GM11168 (cell line): ENCODE data around the gene TTC33.

Source experiments
- in situ Hi-C: fragments of 300-500 bp; cut with MboI; formaldehyde crosslinking; loops from one replicate; pipeline ENCODE4 v1.12.0; 2022; ENCODE audit warnings: low sequenced_read_pairs; ENCODE audit not compliant: unreplicated experiment

TTC33 gene

DNA sequence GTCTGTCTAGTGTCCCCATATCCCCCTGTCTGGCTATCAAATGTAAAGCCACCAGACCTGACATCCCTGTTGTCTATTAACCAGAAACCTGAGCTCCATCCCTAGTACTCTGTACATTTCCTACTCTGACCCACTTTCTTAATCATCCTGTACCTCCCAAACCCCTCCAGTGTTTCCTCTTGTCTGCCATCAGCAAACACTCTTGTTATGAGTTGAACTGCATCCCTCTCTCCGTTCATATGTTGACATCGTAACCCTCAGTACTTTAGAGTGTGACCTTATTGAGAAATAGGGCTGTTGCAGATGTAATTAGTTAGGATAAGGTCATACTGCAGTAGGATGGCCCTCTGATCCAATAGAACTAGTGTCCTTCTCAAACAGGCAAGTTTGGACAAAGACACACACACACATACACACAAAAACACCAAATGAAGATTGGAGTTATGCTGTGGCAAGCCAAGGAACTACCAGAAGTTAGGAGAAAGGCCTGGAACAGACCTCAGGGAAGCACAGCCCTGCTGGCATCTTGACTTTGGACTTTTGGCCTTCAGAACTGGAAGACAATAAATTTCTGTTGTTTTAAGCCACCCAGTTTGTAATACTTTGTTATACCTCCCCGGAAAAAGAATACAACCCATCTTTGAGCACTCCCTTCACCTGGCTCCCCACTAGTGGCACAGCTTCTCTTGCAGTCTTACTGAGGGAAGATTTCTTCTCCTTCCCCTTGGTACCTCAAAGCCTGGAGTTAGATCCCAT, 256.1 kb downstream of the TTC33 start:
- in situ Hi-C loops: loop anchor here (25.0 kb wide), 1 partner anchor 163 kb away; no protein-coding TSS in a partner anchor

DNA sequence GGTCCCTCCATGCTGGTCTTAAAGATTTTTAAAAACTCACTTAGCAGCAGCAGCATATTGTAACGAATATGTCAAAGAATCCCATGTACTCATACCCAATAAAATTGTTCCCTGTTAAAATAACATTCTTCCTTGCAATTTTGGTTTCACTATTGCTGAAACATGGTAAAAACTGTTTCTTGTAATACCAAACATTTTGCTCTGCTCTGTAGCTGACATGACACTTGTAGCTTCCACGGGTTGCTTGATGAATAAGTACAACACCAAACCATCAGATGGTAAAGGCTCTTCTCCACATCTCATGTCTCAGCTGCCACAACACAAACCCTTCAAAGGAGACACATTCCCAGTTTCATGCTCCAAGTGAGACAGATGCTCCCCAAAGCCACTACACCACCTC, 256.8 kb downstream of the TTC33 start:
- in situ Hi-C loops: loop anchor here (25.0 kb wide), 1 partner anchor 163 kb away; no protein-coding TSS in a partner anchor

DNA sequence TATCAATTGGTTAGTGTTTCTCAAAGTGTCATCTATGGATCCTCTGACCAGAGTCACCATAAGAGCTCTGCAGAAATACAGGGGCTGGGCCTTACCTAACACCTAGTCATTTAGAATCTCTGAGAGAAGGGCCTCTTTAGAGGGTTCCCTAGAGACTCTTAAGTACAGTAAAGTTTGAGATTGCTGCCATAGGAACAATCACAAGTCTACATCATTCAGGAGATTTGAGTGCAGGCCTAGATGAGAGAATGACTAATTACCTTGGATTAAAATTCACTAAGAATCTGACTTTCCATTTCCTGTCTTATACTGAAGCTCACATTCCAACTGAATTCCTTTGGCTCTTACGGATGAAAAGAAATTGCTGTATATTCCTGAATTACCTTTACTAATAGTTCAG, 258.2 kb downstream of the TTC33 start:
- in situ Hi-C loops: loop anchor here (25.0 kb wide), 1 partner anchor 165 kb away; no protein-coding TSS in a partner anchor

DNA sequence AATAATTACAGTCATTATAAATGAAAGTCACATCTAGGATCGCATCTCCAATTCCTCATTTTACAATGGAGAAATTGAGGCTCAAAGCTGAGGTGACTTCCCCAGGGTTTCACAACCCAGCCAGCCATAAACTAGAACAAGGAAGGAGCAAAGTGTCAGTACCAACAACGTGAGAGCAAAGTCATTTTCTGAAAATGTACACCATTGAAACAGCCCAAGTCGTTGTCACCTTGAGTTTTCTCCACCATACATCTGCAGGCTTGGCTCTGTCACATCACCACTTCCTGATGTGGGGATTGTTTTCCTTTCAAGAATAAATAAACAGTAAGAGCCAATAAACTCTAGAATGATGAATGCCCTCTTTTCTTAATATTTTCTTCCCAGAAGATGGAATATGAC, 260.5 kb downstream of the TTC33 start:
- in situ Hi-C loops: loop anchor here (25.0 kb wide), 1 partner anchor 167 kb away; no protein-coding TSS in a partner anchor

DNA sequence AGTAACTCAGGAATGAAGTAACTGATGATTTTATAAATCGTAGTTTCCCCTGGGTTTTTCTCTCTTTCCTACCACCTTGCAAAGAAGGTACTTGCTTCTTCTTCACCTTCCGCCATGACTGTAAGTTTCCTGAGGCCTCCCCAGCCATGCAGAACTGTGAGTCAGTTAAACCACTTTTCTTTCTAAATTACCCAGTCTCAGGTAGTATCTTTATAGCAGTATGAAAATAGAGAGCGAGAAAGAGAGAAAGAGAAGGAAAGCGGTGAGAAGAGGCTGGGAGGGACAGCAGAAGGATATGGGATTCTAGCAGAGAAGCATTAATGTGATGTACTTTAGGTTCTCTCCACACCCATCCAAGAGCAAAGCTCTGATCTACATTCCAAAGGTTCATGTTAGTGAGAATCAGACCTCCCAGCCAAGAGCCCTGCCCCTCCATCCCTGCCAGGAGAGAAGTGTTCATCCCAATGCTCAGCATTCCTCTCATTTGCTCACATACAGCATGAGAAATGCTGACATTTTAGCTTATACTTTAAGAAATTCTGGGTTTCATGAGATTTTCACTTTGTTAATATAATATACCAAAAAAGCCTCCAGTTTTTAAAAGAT, 261.0 kb downstream of the TTC33 start:
- in situ Hi-C loops: loop anchor here (25.0 kb wide), 1 partner anchor 168 kb away; no protein-coding TSS in a partner anchor

DNA sequence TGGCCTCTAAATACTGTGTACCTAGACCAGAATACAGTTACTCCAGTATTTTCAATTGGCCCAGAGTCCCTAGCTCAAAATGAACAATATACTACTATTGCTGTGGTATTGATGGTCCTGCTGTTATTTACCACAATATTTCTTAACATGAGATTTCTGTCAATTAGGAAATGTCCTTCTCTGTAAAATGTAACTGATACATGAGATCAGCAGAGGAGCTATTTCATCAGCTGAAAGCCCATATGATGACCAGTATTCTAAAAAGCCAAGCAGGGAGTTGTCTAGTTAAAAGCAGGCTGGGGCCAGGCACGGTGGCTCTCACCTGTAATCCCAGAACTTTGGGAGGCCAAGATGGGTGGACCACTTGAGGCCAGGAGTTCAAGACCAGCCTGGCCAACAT, 263.7 kb downstream of the TTC33 start:
- in situ Hi-C loops: loop anchor here (25.0 kb wide), 1 partner anchor 170 kb away; no protein-coding TSS in a partner anchor

DNA sequence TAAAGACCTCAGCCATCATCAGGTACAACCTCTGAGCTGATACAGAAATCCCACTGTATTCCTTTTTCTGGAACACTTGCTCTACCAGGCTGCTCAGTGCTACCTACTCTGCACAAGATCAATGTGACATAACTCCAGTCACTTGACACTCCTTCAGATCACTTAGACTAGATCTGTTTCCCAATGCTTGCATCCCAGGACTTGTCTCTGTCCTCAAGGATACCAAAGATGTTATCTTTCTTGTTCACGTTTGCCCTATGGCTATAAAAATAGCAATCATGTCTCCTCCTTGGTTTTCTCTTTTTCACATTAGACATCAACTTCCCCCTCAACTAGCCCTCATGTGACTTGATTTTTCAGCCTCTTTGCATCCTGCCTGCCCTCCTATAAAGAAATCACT, 264.1 kb downstream of the TTC33 start:
- in situ Hi-C loops: loop anchor here (25.0 kb wide), 1 partner anchor 171 kb away; no protein-coding TSS in a partner anchor

DNA sequence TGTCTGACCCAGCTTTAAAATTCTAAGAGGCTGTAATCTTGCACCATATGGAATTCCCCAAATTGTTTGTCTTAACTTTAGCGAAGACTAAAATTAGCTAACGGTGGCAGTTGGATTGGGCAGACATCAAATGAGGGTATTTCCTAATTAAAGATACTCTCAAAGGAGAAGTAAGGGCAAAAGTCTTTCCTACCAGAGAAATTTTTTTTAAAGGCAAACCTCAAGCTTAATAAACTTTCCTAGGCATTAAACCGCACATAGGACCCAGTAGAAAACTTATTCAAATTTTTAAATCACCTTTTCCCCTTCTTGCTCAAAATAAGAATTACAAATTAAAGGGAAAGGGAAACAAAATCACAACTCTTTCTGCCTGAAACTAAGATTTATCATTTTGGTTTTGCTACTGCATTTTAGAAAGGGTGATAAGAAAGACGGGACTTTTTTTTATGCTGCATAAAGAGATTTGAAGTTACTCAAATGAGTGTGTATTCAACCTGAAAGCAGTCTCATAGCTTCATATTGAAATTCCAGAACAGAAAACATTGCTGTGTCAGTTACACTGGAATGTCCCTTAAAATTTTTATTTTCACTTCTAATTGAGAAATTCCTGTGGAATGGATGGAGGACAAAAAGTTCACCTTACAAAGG, 265.2 kb downstream of the TTC33 start:
- in situ Hi-C loops: loop anchor here (25.0 kb wide), 1 partner anchor 172 kb away; no protein-coding TSS in a partner anchor

DNA sequence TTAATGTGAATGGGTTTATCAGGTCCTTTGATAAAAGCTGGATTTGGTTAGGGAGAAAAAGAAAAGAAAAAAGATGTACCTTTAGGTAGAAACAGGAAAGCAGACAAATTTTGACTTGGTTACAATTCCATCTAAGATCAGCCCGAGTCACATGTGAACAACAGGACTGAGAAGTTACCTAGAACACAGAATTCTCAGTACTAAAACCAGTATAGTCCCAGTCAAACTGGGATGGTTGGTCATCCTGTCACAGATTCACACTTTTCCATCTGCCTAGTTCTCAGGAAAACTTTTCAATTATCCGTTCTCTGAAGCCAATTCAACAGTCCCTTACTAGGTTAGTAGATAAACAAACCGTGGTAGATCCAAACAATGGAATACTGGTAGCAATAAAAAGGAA, 266.3 kb downstream of the TTC33 start:
- in situ Hi-C loops: loop anchor here (10.0 to 25.0 kb wide), 2 partner anchors 95 to 173 kb away; no protein-coding TSS in a partner anchor

DNA sequence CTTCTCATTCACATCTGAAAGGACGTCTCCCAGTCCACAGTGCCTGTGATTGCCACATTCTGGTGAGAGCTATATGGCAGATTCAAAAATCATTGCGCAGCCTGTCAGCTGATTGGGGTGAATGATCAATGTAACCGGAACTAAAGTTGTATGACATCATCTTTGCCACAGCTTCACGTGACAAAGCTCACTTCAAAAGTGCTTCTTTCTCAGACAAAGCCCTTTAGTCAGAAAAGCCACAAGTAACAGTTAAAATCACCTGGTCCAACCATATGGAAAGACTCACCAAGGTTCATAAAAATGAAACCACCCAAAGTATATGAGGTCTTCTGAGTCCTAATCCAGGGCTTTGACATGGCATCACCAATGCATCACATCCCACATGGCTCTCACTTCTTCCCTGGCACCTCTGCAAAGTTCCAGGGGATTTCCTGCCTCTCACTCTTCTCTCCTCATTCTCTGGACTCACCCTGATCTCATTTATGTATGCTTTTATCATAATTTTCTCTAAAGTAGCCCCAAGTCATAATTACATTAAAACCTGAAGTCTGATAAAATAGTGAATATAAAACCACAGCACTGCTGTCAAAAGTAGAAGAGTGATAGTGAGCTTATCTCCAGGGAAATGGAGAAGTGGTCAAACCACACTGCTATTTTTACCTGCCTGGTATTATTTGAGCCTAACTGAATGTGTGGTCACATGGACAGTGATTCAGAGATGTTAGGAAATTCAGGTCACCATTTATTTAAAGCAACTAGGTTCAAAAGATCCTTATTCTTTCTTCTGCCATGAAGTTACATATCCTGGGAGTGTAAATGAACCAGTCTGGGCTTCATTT, 269.1 kb downstream of the TTC33 start:
- in situ Hi-C loops: loop anchor here (10.0 to 25.0 kb wide), 2 partner anchors 98 to 176 kb away; no protein-coding TSS in a partner anchor

DNA sequence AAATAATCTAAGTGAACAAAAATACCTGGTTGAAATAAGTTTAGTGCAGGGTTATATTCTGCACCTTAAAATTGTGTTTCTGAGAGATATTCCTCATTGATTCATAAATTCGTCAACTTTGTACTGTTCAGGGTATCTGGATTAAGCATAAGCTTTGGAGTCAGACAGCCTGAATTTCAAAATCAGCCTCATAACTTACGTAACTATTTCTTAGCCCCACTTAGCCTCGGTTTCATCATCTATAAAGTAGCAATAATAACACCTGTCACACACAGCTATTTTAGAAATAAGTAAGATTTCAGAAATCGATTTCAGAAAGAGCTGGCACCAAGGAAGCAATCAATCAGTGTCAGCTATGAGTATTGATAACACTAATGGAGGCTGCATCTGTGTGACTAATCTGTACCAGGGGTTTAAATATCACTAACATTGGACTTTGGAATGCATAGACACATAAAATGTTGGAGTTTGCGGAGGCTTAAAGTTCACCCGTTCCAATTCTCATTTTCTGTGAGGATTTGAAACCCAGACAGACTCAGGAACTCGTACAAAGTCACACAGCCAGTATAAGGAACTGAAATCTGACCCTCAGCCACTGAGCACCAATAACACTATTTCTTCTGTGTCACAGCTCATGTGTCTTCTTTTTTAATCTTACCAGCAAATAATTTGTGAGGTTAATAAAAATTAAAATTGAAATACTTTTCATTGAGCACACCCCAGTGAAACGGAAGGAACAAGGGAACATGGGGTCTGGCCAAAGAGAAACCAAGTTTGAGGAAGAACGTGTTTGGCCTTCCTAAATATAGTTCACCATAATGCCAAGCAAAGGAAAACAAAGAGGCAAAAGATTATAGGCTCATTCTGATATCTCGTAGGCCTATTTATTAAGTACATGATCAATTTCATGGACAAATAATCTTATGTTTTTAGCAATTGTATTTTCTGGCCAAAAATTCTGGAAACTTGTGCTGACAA, 270.5 kb downstream of the TTC33 start:
- in situ Hi-C loops: loop anchor here (10.0 to 25.0 kb wide), 2 partner anchors 99 to 177 kb away; no protein-coding TSS in a partner anchor

DNA sequence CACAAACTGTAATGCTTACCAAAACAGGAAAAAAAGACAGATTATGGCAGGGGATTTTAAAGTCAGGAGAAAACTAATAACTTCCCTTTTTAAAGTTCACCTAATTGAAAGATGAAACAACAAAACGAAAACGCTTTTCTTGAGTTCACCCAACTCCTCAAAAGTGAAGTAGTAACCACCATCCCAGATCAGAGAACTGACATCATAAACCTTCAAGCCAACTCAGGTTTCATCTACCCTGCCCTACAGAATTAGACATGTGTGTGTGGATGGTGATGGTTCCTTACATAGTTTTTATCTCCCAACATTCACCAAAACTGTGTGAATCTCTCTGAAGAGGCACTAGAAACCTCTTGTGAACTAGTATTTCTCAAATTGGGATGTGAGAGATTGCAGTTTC, 271.3 kb downstream of the TTC33 start:
- in situ Hi-C loops: loop anchor here (10.0 to 25.0 kb wide), 2 partner anchors 100 to 178 kb away; no protein-coding TSS in a partner anchor

DNA sequence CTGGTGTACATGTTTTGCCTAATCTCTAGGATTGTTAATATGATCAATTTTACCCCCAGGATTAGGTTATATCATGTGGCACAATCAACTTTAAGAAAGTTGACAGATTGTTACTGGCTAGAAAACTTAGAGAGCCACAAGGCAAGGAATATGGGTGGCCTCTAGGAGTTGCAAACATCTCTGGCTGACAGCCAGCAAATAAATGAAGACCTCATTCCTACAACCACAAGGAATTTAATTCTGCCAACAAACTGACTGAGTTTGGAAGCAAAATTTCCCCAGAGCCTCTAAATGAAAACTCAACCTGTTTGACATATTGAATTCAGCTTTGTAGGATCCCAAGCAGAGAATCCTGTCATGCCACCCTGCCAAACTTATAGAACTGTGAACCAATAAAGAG, 272.4 kb downstream of the TTC33 start:
- in situ Hi-C loops: loop anchor here (10.0 to 25.0 kb wide), 2 partner anchors 101 to 179 kb away; no protein-coding TSS in a partner anchor

DNA sequence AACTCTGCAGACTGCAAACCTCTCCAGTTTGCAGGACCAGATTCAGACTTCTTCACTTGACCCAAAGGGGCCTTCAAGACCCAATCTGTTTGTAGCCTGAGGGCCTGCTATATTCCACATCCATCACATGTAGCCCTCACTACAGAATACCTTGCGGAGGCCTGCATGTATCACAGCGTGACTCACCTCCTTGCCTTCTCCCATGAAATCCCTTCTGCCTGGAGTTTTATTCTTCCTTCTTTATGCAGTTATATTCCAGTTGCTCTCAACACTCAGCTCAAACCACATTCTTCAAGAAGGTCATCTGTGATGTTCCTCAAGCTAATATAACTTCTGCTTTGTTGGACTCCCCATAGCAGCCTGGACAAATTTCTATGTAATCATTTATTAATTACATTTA, 274.5 kb downstream of the TTC33 start:
- in situ Hi-C loops: loop anchor here (10.0 to 25.0 kb wide), 2 partner anchors 104 to 181 kb away; no protein-coding TSS in a partner anchor

DNA sequence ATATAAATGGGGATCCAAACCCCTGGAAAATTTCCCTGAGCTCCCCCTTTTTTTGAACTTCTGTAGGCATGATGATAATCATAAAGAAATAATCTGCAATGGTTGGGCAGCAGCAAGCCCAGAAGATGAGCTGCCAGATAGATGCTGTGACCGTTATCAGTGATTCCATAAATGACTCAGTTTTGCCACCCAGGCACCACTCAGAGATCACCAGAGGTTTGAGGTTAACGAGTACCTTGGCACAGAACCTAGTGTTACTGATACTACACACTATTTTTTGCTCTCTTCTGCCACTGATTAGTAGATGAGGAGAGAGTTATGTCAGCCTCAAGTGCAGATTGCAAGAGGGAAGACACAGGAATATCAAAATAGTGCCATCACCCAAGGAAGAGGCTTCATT, 275.4 kb downstream of the TTC33 start:
- in situ Hi-C loops: loop anchor here (10.0 to 25.0 kb wide), 2 partner anchors 104 to 182 kb away; no protein-coding TSS in a partner anchor

DNA sequence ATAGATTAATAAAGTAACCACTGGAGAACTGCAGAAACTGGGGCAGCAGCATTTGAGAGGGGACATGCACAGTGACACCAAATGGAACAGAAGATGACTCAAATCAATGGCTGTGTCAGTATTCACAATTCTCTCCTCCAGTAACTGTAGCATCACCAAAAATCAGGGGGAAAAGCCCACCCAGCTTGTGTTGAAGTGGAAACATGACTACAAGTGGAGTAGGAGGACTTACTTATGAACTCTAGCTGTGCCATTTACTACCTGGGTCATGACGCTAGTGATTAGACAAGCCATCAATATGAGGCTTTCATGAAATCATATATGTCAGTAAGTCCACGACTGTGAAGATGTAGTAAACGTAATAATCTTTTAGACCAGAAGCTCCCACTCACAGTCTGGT, 275.8 kb downstream of the TTC33 start:
- in situ Hi-C loops: loop anchor here (10.0 to 25.0 kb wide), 3 partner anchors 75 to 182 kb away; no protein-coding TSS in a partner anchor

DNA sequence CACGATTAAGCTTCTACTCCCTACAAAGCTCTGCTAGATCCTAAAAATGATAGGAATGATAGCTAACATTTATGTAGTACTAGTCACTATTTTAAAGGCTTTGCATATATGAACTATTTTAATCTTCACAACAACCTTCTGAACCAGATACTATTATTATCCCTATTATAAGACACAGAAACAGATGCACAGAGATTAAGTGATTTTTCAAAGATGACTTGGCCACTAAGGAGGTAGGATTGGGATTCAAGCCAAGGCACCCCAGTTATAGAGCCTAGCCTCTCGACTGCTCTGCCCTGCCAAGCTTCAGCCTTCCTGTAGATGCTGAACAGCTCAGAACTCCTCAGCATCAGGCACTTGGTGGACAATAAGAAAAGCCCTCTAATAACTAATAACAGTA, 277.0 kb downstream of the TTC33 start:
- in situ Hi-C loops: loop anchor here (10.0 to 25.0 kb wide), 2 partner anchors 74 to 184 kb away; no protein-coding TSS in a partner anchor
